Kasumi-1 (cell line): Measurements from ENCODE around the gene CERKL.

ENCODE experiments used
- DNase-seq, 2 experiments: peaks; one replicate each; lab custom pipeline; 2025; lab: John Stamatoyannopoulos, UW

CERKL gene

DNA sequence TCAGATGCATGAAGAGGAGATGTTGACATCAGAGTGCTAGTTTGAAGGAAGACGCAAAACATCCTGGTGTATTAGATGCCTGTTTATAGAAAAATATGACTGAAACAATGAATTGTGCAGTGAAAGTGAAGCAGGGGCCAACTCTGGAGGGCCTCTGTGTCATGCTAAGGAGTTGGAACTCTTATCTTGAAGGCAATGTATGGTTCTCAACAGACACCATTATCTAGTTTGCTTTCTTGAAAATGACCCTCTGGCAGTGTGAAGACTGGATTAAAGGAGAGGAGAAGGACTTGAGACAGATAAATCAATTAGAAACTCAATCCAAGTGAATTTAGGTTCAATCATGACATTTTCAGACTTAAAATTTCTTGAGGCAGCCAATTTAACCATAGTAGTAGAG, 136.7 kb downstream of the CERKL start:
- no peak for DNase-seq

DNA sequence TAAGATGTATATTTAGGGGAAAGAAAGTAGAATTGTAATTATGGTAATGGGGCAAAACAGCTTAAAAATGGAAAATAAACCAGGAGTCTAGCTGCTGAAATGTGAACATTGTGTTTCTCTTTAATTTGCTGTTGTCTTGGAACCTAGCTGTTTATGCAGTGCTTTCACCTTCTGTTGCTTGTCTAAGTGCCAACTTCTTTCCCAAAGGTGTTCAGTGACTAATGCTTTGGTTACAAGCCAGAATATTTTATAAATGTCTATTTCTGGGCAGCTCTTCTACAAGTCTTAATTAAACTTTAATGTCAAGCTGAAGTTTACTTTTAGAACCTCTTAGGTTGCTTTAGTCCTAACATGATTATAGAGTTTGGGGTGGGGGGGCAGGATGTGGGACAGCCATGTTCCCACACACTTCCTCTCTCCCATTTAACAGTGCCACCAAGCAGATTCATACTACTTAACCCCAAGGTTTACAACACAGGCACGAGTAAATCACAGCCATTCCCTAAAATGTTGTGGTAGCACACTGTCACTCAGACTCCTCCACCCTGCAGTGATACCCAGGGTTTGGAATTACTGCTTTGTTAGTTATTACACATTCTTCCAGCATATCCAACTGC, 139.1 kb downstream of the CERKL start:
- no peak for DNase-seq

- DNase-seq, result no peak
Measured at GRCh38 chr2:181516992-181517391, 139.9 kb downstream of the CERKL start.

GRCh38 chr2:181515719-181516118, 141.2 kb downstream of the CERKL start:
- no peak for DNase-seq

DNA sequence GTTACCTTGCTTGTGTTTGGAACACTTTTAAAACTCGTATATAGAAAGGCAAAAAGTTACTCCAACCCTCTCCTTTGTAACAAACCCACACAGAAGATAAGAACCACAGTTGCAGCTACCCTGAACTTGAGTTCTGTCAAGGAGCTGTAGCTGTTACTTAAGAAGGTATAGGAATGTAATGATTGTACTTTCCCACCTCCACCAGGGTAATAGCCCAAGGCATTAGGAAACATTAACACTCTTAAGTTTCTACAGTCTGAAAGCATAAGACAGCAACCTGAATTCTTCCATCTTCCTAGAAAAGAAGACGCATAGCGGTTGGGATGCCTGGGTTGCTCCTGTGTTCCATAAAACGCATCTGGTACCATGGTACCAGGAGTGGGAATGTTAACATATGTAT, 156.7 kb downstream of the CERKL start:
- no peak for DNase-seq

- DNase-seq, result no peak
Measured at GRCh38 chr2:181499231-181499630, 157.7 kb downstream of the CERKL start.
